Measurements from ENCODE around the gene KREMEN1.
A peak's percentile ranks its signal among the peaks of the same experiment; 100 is the strongest.

DNA sequence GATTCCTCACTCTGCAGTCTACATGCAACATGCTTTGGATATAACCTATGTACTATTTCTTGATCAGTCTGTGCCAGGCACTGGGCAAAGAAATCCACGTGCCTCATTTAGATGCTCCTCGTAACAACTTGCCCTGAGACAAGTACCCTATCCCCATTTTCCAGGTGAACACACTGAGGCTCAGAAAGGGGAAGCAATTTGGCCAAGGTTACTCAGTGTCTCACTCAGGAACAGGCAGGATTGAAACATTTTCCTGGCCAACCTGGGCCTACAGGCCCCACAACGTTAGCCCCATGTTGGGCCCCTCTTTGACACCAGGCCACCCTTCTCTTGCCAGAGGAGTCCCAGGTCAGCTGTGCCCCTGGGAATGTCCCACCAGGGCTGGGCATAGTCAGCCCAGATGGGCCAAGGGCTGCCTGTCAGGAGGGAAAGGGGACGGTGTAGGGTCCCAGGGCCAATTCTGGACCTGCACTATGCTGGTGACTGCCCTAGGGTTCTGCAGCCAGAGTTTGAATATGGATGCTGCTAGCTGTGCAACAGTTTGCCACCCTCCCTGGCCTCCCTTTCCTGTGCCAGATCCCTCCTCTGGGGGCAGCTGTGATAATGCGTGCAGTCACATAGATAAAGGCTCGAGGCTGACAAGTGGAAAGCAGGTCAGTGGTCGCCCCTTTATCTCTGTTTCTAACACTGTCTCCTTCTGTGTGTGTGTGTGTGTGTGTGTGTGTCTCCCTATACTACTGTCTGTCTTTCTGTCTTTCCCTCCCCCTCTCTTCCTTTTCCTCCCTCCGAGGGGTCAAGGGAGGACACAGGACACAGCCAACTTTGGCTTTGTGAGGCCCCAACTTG, 122.5 kb downstream of the KREMEN1 start:
- TF ChIP-seq POLR2A (IDR thresholded peaks at IDR 0.05; ENCODE audit: low read length) (peak; percentile 72), GATA1 (IDR thresholded peaks at IDR 0.05; ENCODE audit: low read depth, low read length) (peak; percentile 42)

Measured in erythroblast (primary cell).